HG03439 (cell line): ENCODE results near the gene MCCC2.
"Not testable (repeated sequence)": the region's sequence is repeated elsewhere in the genome, so short reads cannot be mapped to it uniquely, and the experiment has no call there.

ENCODE experiments used
- ATAC-seq: cut with Tn5 transposase; IDR thresholded peaks from one replicate; pipeline ENCODE4 v1.9.1; 2021; ENCODE audit warnings: mild to moderate bottlenecking, moderate library complexity; ENCODE audit not compliant: unreplicated experiment

The MCCC2 gene

GRCh38 chr5:71586941-71587765, at the start of gene MCCC2:
MCCC2 (plus strand) TSS chr5:71587340; CDS start chr5:71587426, 86 bp downstream.
- peak; percentile 97 for ATAC-seq

GRCh38 chr5:71537687-71538086, 49.5 kb upstream of the MCCC2 start:
- no peak for ATAC-seq

GRCh38 chr5:71550885-71551284, 36.3 kb upstream of the MCCC2 start:
- not testable (repeated sequence) for ATAC-seq

GRCh38 chr5:71551582-71551981, 35.6 kb upstream of the MCCC2 start:
- not testable (repeated sequence) for ATAC-seq

- not testable (repeated sequence) for ATAC-seq
These were observed 35.0 kb upstream of the MCCC2 start for GRCh38 chr5:71552026-71552749.

GRCh38 chr5:71563161-71563560, 24.0 kb upstream of the MCCC2 start:
- no peak for ATAC-seq

GRCh38 chr5:71564895-71565294, 22.2 kb upstream of the MCCC2 start:
- no peak for ATAC-seq

- no peak for ATAC-seq
These were observed 17.2 kb upstream of the MCCC2 start for GRCh38 chr5:71569748-71570509.

GRCh38 chr5:71571811-71572210, 15.3 kb upstream of the MCCC2 start:
- ATAC-seq = not testable (repeated sequence)

- no peak for ATAC-seq
These were observed 13.5 kb upstream of the MCCC2 start for GRCh38 chr5:71573591-71573990.

- ATAC-seq = not testable (repeated sequence)
These were observed 11.6 kb upstream of the MCCC2 start for GRCh38 chr5:71575588-71575987.

GRCh38 chr5:71576241-71576640, 10.9 kb upstream of the MCCC2 start:
- no peak for ATAC-seq

- ATAC-seq = not testable (repeated sequence)
These were observed 9.3 kb upstream of the MCCC2 start for GRCh38 chr5:71577839-71578238.

- ATAC-seq = no peak
These were observed 4.1 kb upstream of the MCCC2 start for GRCh38 chr5:71582945-71583584.

GRCh38 chr5:71586052-71586940, 844 bp upstream of the MCCC2 start:
- no peak for ATAC-seq

- peak; percentile 14 for ATAC-seq
These were observed 809 bp downstream of the MCCC2 start for GRCh38 chr5:71587766-71588532.

GRCh38 chr5:71588533-71588885, 1.4 kb downstream of the MCCC2 start:
- no peak for ATAC-seq

- no peak for ATAC-seq
These were observed 2.8 kb downstream of the MCCC2 start for GRCh38 chr5:71589903-71590302.

- ATAC-seq = no peak
These were observed 4.0 kb downstream of the MCCC2 start for GRCh38 chr5:71591100-71591499.
